Measurements from ENCODE around the gene CCDC85C. TPM values are rescaled to one million over a fixed set of nuclear protein-coding genes. Genes with fewer than 3 reads are reported as not detected.

Gene CCDC85C
- total RNA-seq, 2 experiments from 2014 or later: 11.8 to 13.3 TPM

- Mint-ChIP-seq H3K9me3 (no peaks in the 10 kb centered on the region), H3K4me1 (peaks cover 4% of the 10 kb centered on the region), H3K4me3 (no peak overlapping the region), H3K36me3 (no peaks in the 10 kb centered on the region), H3K27ac (no peak overlapping the region), H3K27me3 (no peaks in the 10 kb centered on the region)
- POLR2A ChIA-PET: no interaction called here
- ATAC-seq (ENCODE audit: low read depth) (no peak), DNase-seq (no peak)
These were observed 74.1 kb downstream of the CCDC85C start for GRCh38 chr14:99529899-99530298.

- Mint-ChIP-seq H3K36me3 (no peaks in the 10 kb centered on the region), H3K4me3 (no peak overlapping the region), H3K9me3 (no peaks in the 10 kb centered on the region), H3K4me1 (peaks cover 5% of the 10 kb centered on the region), H3K27me3 (no peaks in the 10 kb centered on the region), H3K27ac (no peak overlapping the region)
- POLR2A ChIA-PET: no interaction called here
- no peak for ATAC-seq (ENCODE audit: low read depth)
- no peak for DNase-seq
These were observed 76.5 kb downstream of the CCDC85C start for GRCh38 chr14:99527427-99528076.

GRCh38 chr14:99527026-99527425 lies 77.0 kb downstream of the CCDC85C start:
- ATAC-seq (ENCODE audit: low read depth): no peak
- Mint-ChIP-seq H3K4me3 (no peak overlapping the region), H3K36me3 (no peaks in the 10 kb centered on the region), H3K27ac (no peak overlapping the region), H3K4me1 (peaks cover 5% of the 10 kb centered on the region), H3K9me3 (no peaks in the 10 kb centered on the region), H3K27me3 (no peaks in the 10 kb centered on the region)
- no peak for DNase-seq
- POLR2A ChIA-PET: no interaction called here

- peak; percentile 20 for ATAC-seq (ENCODE audit: low read depth)
These were observed 78.3 kb downstream of the CCDC85C start for GRCh38 chr14:99525699-99526080.

GRCh38 chr14:99524804-99525698 lies 79.0 kb downstream of the CCDC85C start:
- Mint-ChIP-seq H3K9me3 (no peaks in the 10 kb centered on the region), H3K4me3 (peak overlapping the region; percentile 65), H3K27ac (peak overlapping the region; percentile 94), H3K4me1 (peaks cover 5% of the 10 kb centered on the region), H3K27me3 (no peaks in the 10 kb centered on the region), H3K36me3 (no peaks in the 10 kb centered on the region)
- DNase-seq (peak; percentile 56), ATAC-seq (ENCODE audit: low read depth) (peak; percentile 88)
- POLR2A ChIA-PET: interaction anchor here (0.8 to 1.8 kb wide), 3 partner anchors 44 to 81 kb away, joined by 3 to 8 read pairs (median 5); partner anchors contain the start of genes CCDC85C, CCNK and SETD3

More at GRCh38 chr14:99525699-99526080, 78.3 kb downstream of the CCDC85C start:
- no peak for DNase-seq
- no peaks in the 10 kb centered on the region for H3K36me3 Mint-ChIP-seq
- no peaks in the 10 kb centered on the region for H3K27me3 Mint-ChIP-seq
- H3K9me3 Mint-ChIP-seq: no peaks in the 10 kb centered on the region
- POLR2A ChIA-PET: interaction anchor here (0.8 to 1.8 kb wide), 3 partner anchors 45 to 80 kb away, joined by 3 to 8 read pairs (median 5); partner anchors contain the start of genes CCDC85C, CCNK and SETD3
- peaks cover 5% of the 10 kb centered on the region for H3K4me1 Mint-ChIP-seq
- H3K27ac Mint-ChIP-seq: peak overlapping the region; percentile 94
- no peak overlapping the region for H3K4me3 Mint-ChIP-seq

- Mint-ChIP-seq H3K36me3 (no peaks in the 10 kb centered on the region), H3K27ac (no peak overlapping the region), H3K9me3 (no peaks in the 10 kb centered on the region), H3K27me3 (no peaks in the 10 kb centered on the region), H3K4me3 (no peak overlapping the region), H3K4me1 (peaks cover 5% of the 10 kb centered on the region)
- POLR2A ChIA-PET: interaction anchor here (1.8 kb wide), 1 partner anchor 80 kb away, joined by 8 read pairs; the partner anchor contains the start of gene CCDC85C
- DNase-seq (no peak), ATAC-seq (ENCODE audit: low read depth) (no peak)
These were observed 79.8 kb downstream of the CCDC85C start for GRCh38 chr14:99524091-99524661.

GRCh38 chr14:99523704-99524055 lies 80.3 kb downstream of the CCDC85C start:
- DNase-seq (no peak), ATAC-seq (ENCODE audit: low read depth) (no peak)
- Mint-ChIP-seq H3K27ac (no peak overlapping the region), H3K4me3 (no peak overlapping the region), H3K36me3 (no peaks in the 10 kb centered on the region), H3K4me1 (peaks cover 5% of the 10 kb centered on the region), H3K9me3 (no peaks in the 10 kb centered on the region), H3K27me3 (no peaks in the 10 kb centered on the region)
- POLR2A ChIA-PET: no interaction called here

GRCh38 chr14:99522934-99523703 lies 80.9 kb downstream of the CCDC85C start:
- Mint-ChIP-seq H3K4me1 (peaks cover 5% of the 10 kb centered on the region), H3K36me3 (no peaks in the 10 kb centered on the region), H3K27me3 (no peaks in the 10 kb centered on the region), H3K4me3 (no peak overlapping the region), H3K9me3 (no peaks in the 10 kb centered on the region), H3K27ac (no peak overlapping the region)
- DNase-seq (no peak), ATAC-seq (ENCODE audit: low read depth) (no peak)
- POLR2A ChIA-PET: no interaction called here

- POLR2A ChIA-PET: no interaction called here
- H3K27me3 Mint-ChIP-seq: no peaks in the 10 kb centered on the region
- peaks cover 5% of the 10 kb centered on the region for H3K4me1 Mint-ChIP-seq
- no peak for DNase-seq
- H3K9me3 Mint-ChIP-seq: no peaks in the 10 kb centered on the region
- no peak overlapping the region for H3K27ac Mint-ChIP-seq
- no peak for ATAC-seq (ENCODE audit: low read depth)
- H3K36me3 Mint-ChIP-seq: no peaks in the 10 kb centered on the region
- no peak overlapping the region for H3K4me3 Mint-ChIP-seq
These were observed 81.5 kb downstream of the CCDC85C start for GRCh38 chr14:99522457-99522891.

- ATAC-seq (ENCODE audit: low read depth) (no peak), DNase-seq (no peak)
- H3K36me3 Mint-ChIP-seq: no peaks in the 10 kb centered on the region
- H3K4me3 Mint-ChIP-seq: no peak overlapping the region
- H3K9me3 Mint-ChIP-seq: no peaks in the 10 kb centered on the region
- no peak overlapping the region for H3K27ac Mint-ChIP-seq
- POLR2A ChIA-PET: no interaction called here
- no peaks in the 10 kb centered on the region for H3K27me3 Mint-ChIP-seq
- peaks cover 5% of the 10 kb centered on the region for H3K4me1 Mint-ChIP-seq
These were observed 82.0 kb downstream of the CCDC85C start for GRCh38 chr14:99522025-99522401.

- Mint-ChIP-seq H3K36me3 (no peaks in the 10 kb centered on the region), H3K27me3 (no peaks in the 10 kb centered on the region), H3K4me1 (peaks cover 5% of the 10 kb centered on the region), H3K4me3 (no peak overlapping the region), H3K27ac (no peak overlapping the region), H3K9me3 (no peaks in the 10 kb centered on the region)
- ATAC-seq (ENCODE audit: low read depth) (no peak), DNase-seq (no peak)
- POLR2A ChIA-PET: interaction anchor here (0.6 kb wide), 1 partner anchor 18 kb away, joined by 3 read pairs; no protein-coding TSS in a partner anchor
These were observed 82.6 kb downstream of the CCDC85C start for GRCh38 chr14:99521176-99522024.

GRCh38 chr14:99520571-99521081 lies 83.4 kb downstream of the CCDC85C start:
- POLR2A ChIA-PET: no interaction called here
- H3K4me3 Mint-ChIP-seq: no peak overlapping the region
- ATAC-seq (ENCODE audit: low read depth): no peak
- H3K36me3 Mint-ChIP-seq: no peaks in the 10 kb centered on the region
- no peak for DNase-seq
- H3K27me3 Mint-ChIP-seq: no peaks in the 10 kb centered on the region
- peaks cover 5% of the 10 kb centered on the region for H3K4me1 Mint-ChIP-seq
- H3K9me3 Mint-ChIP-seq: no peaks in the 10 kb centered on the region
- H3K27ac Mint-ChIP-seq: no peak overlapping the region

Data from activated naive CD8-positive, alpha-beta T cell treated with anti-CD3 and anti-CD28 coated beads, Interleukin-2, amount 10 ng/mL, durations not matched to agents 7 days and 5 days (primary cell).